HepG2 (cell line): ENCODE results near the gene VIM. TPM values are rescaled to one million over a fixed set of nuclear protein-coding genes. Genes with fewer than 3 reads are reported as not detected.

Source experiments
- GZF1 ChIP-seq: sonication (generic); formaldehyde crosslinking; IDR thresholded peaks from 2 replicates; pipeline ENCODE4 v1.5.1; 2020; ENCODE audit warnings: mild to moderate bottlenecking, missing genetic modification reagents
- HIC2 ChIP-seq: sonication (generic); formaldehyde crosslinking; IDR thresholded peaks from 2 replicates; pipeline ENCODE4 v1.9.0; 2022; ENCODE audit warnings: low read depth, missing genetic modification reagents
- HMG20B ChIP-seq: conservative IDR thresholded peaks from 2 replicates; pipeline ENCODE4 v1.6.1; 2016; ENCODE audit warnings: missing genetic modification reagents, missing compliant biosample characterization
- IRX3 ChIP-seq: sonication (generic); formaldehyde crosslinking; IDR thresholded peaks from 2 replicates; pipeline ENCODE4 v1.8.1; 2023; ENCODE audit warnings: mild to moderate bottlenecking, low read depth, missing genetic modification reagents, borderline replicate concordance
- NBN ChIP-seq: fragments of 450-650 bp; conservative IDR thresholded peaks from 2 replicates; pipeline ENCODE4 v1.6.1; 2017
- NFKB2 ChIP-seq: sonication (generic); formaldehyde crosslinking; IDR thresholded peaks from 2 replicates; pipeline ENCODE4 v1.4.0; 2020; ENCODE audit warnings: missing genetic modification reagents, borderline replicate concordance
- SMAD3 ChIP-seq: sonication (generic); formaldehyde crosslinking; IDR thresholded peaks from 2 replicates; pipeline ENCODE4 v1.4.0; 2020; ENCODE audit warnings: missing genetic modification reagents
- TFDP2 ChIP-seq: sonication (generic); formaldehyde crosslinking; IDR thresholded peaks from 2 replicates; pipeline ENCODE4 v1.4.0; 2020; ENCODE audit warnings: missing genetic modification reagents
- ZHX2 ChIP-seq, 2 experiments: sonication (generic) in 1 of 2; formaldehyde crosslinking in 1 of 2; IDR thresholded peaks; 2 replicates each; pipeline versions ENCODE4 v1.6.1 to v1.9.0; 2014 to 2022; ENCODE audit warnings: antibody characterized with exemption in 1 of 2, borderline replicate concordance in 1 of 2, inconsistent platforms in 1 of 2, low read depth in 1 of 2, missing genetic modification reagents in 1 of 2
- ZNF142 ChIP-seq: sonication (generic); formaldehyde crosslinking; IDR thresholded peaks from 2 replicates; pipeline ENCODE4 v1.4.0; 2020; ENCODE audit warnings: missing genetic modification reagents
- ZNF317 ChIP-seq: sonication (generic); formaldehyde crosslinking; IDR thresholded peaks from 2 replicates; pipeline ENCODE4 v1.5.0; 2020; ENCODE audit warnings: mild to moderate bottlenecking, missing genetic modification reagents
- ZSCAN30 ChIP-seq: sonication (generic); formaldehyde crosslinking; IDR thresholded peaks from 2 replicates; pipeline ENCODE4 v1.5.0; 2020; ENCODE audit warnings: mild to moderate bottlenecking, missing genetic modification reagents
- polyA plus RNA-seq, 8 experiments: library from polyadenylated mRNA; depleted of rRNA in 3 of 8; stranded (reverse) in 7 of 8; unstranded in 1 of 8; fragments of >200 nt; fragmentation: Illumina TruSeq in 4 of 8; extraction: Trizol in 4 of 8; gene quantifications; 2 replicates each; pipeline versions ENCODE4 v1.2.1 to v1.2.3, GENCODE V29; 2011 to 2016; ENCODE audit warnings: low read depth in 4 of 8, missing spikeins in 1 of 8, mixed read lengths in 1 of 8; ENCODE audit not compliant: insufficient read depth in 1 of 8
- total RNA-seq, 5 experiments: library from RNA; depleted of rRNA; stranded (reverse); fragments of >200 nt; fragmentation: Illumina TruSeq; extraction: Trizol; gene quantifications; 2 replicates each; pipeline ENCODE4 v1.2.3, GENCODE V29; 2016; ENCODE audit warnings: low read depth in 1 of 5

VIM gene
- total and polyA plus RNA-seq, 2 of the 13 experiments (the other 11 are each of a cell fraction or from before 2014, with no cell fraction given): not detected

GRCh38 chr10:17200912-17201793, 26.9 kb upstream of the VIM start, which contains the start of gene TRDMT1 (continued):
- TF ChIP-seq ZHX2 (IDR thresholded peaks at IDR 0.05; ENCODE audit: low read depth): peak; percentile 62; the same call in 1 of the 2 replicates
- no peak for TF ChIP-seq ZHX2 (CRISPR knock-in tag; IDR thresholded peaks at IDR 0.05; ENCODE audit: borderline replicate concordance)
- TF ChIP-seq TFDP2 (CRISPR knock-in tag): peak; percentile 63
- TF ChIP-seq NBN: no peak
- TF ChIP-seq SMAD3 (CRISPR knock-in tag): peak; percentile 79; the same call in 1 of the 2 replicates
- peak; percentile 83; the same call in 1 of the 2 replicates for TF ChIP-seq NFKB2 (CRISPR knock-in tag)
- no peak for TF ChIP-seq ZSCAN30 (CRISPR knock-in tag)
- TF ChIP-seq HMG20B (CRISPR knock-in tag): peak; percentile 78; the same call in 1 of the 2 replicates
- 0 out of 2 replicates have a peak, but pooled peaks have one; percentile 59 for TF ChIP-seq ZNF142
- peak; percentile 81; the same call in 1 of the 2 replicates for TF ChIP-seq IRX3 (CRISPR knock-in tag)
- TF ChIP-seq ZNF317 (CRISPR knock-in tag): peak; percentile 74; the same call in 1 of the 2 replicates
- TF ChIP-seq GZF1: peak; percentile 81; the same call in 1 of the 2 replicates
- TF ChIP-seq HIC2 (CRISPR knock-in tag): no peak; the same call in 1 of the 2 replicates
